WTC11 (cell line): ENCODE measurements around the gene SYNDIG1. TPM values are rescaled to one million over a fixed set of nuclear protein-coding genes. Genes with fewer than 3 reads are reported as not detected.

Experiments
- ATAC-seq: fragments of 200-7000 bp; cut with Tn5 transposase; 2 replicates; pipeline ENCODE4 v1.10.0; 2021; ENCODE audit warnings: mild to moderate bottlenecking, moderate library complexity
- CTCF ChIA-PET: fragments of 300-600 bp; sonication (Branson Sonifier 250); formaldehyde crosslinking; loops from one replicate; lab custom pipeline; 2021; ENCODE audit warnings: antibody characterized with exemption; lab: Charles Lee
- POLR2A ChIA-PET: fragments of 350-600 bp; sonication (Branson Sonifier 250); formaldehyde crosslinking; loops from one replicate; lab custom pipeline; 2021; ENCODE audit warnings: antibody characterized with exemption; lab: Charles Lee
- DNase-seq: peaks from one replicate; pipeline ENCODE4 v3.0.0; 2021; ENCODE audit warnings: low spot score
- H3K27ac Mint-ChIP-seq: 2 replicates; pipeline ENCODE4 v1.8.0; 2021; ENCODE audit warnings: mixed read lengths
- H3K27me3 Mint-ChIP-seq: 2 replicates; pipeline ENCODE4 v1.8.0; 2021; ENCODE audit warnings: low read depth, mild to moderate bottlenecking, moderate library complexity, mixed read lengths
- H3K36me3 Mint-ChIP-seq: 2 replicates; pipeline ENCODE4 v1.8.0; 2021; ENCODE audit warnings: mixed read lengths
- H3K4me1 Mint-ChIP-seq: 2 replicates; pipeline ENCODE4 v1.8.0; 2022; ENCODE audit warnings: mixed read lengths
- H3K4me3 Mint-ChIP-seq: 2 replicates; pipeline ENCODE4 v1.8.0; 2021; ENCODE audit warnings: mild to moderate bottlenecking, moderate library complexity, mixed read lengths
- H3K9me3 Mint-ChIP-seq: 2 replicates; pipeline ENCODE4 v1.8.0; 2021; ENCODE audit warnings: mixed read lengths
- CREM ChIP-seq: sonication (generic); formaldehyde crosslinking; IDR thresholded peaks from 2 replicates; pipeline ENCODE4 v1.8.1; 2022; ENCODE audit warnings: mild to moderate bottlenecking, missing genetic modification reagents, moderate library complexity
- GTF2I ChIP-seq: fragments of 250-450 bp; sonication (Bioruptor Pico); conservative IDR thresholded peaks from 2 replicates; pipeline ENCODE4 v1.4.0; 2021; ENCODE audit warnings: mild to moderate bottlenecking
- KAT7 ChIP-seq: sonication (generic); formaldehyde crosslinking; IDR thresholded peaks from 2 replicates; pipeline ENCODE4 v1.8.1; 2023; ENCODE audit warnings: missing genetic modification reagents, mild to moderate bottlenecking, borderline replicate concordance
- NFATC4 ChIP-seq: fragments of 250-450 bp; sonication (Bioruptor Pico); IDR thresholded peaks from 2 replicates; pipeline ENCODE4 v1.9.0; 2021; ENCODE audit warnings: mild to moderate bottlenecking
- NFYB ChIP-seq: sonication (generic); formaldehyde crosslinking; conservative IDR thresholded peaks from 2 replicates; pipeline ENCODE4 v1.8.0; 2022; ENCODE audit warnings: low read depth, missing genetic modification reagents
- NR1H2 ChIP-seq: sonication (generic); formaldehyde crosslinking; IDR thresholded peaks from 2 replicates; pipeline ENCODE4 v1.9.0; 2021; ENCODE audit warnings: mild to moderate bottlenecking, moderate library complexity, missing genetic modification reagents
- NR3C1 ChIP-seq: sonication (generic); formaldehyde crosslinking; conservative IDR thresholded peaks from 2 replicates; pipeline ENCODE4 v1.8.1; 2023; ENCODE audit warnings: low read depth, mild to moderate bottlenecking, missing genetic modification reagents
- PRRX2 ChIP-seq: fragments of 250-450 bp; sonication (Bioruptor Pico); IDR thresholded peaks from 2 replicates; pipeline ENCODE4 v1.8.0; 2021; ENCODE audit warnings: mild to moderate bottlenecking
- SMAD3 ChIP-seq: sonication (generic); formaldehyde crosslinking; IDR thresholded peaks from 2 replicates; pipeline ENCODE4 v1.8.0; 2022; ENCODE audit warnings: missing genetic modification reagents, mild to moderate bottlenecking, borderline replicate concordance
- SMAD4 ChIP-seq: sonication (generic); formaldehyde crosslinking; IDR thresholded peaks from 2 replicates; pipeline ENCODE4 v1.8.0; 2022; ENCODE audit warnings: mild to moderate bottlenecking, missing genetic modification reagents
- TCF7 ChIP-seq: sonication (generic); formaldehyde crosslinking; IDR thresholded peaks from 2 replicates; pipeline ENCODE4 v1.8.0; 2022; ENCODE audit warnings: mild to moderate bottlenecking, low read depth, missing genetic modification reagents, moderate library complexity
- TEAD4 ChIP-seq: sonication (generic); formaldehyde crosslinking; IDR thresholded peaks from 2 replicates; pipeline ENCODE4 v1.8.0; 2022; ENCODE audit warnings: mild to moderate bottlenecking, missing genetic modification reagents
- ZBTB21 ChIP-seq: sonication (generic); formaldehyde crosslinking; IDR thresholded peaks from 2 replicates; pipeline ENCODE4 v1.8.1; 2023; ENCODE audit warnings: mild to moderate bottlenecking, missing genetic modification reagents, borderline replicate concordance
- ZNF416 ChIP-seq: fragments of 250-450 bp; sonication (Bioruptor Pico); IDR thresholded peaks from 2 replicates; pipeline ENCODE4 v1.9.0; 2021; ENCODE audit warnings: mild to moderate bottlenecking, inconsistent platforms
- total RNA-seq: library from RNA; stranded (reverse); gene quantifications from 3 replicates; pipeline ENCODE4 v1.2.3, GENCODE V29; 2021
- TF ChIP-seq, protein P1 (sequence below): sonication (generic); formaldehyde crosslinking; IDR thresholded peaks from 2 replicates; pipeline ENCODE4 v1.8.1; 2022; ENCODE audit warnings: mild to moderate bottlenecking, moderate library complexity, missing genetic modification reagents
- TF ChIP-seq, protein P2 (sequence below): sonication (generic); formaldehyde crosslinking; IDR thresholded peaks from 2 replicates; pipeline ENCODE4 v1.8.1; 2023; ENCODE audit warnings: mild to moderate bottlenecking, missing genetic modification reagents, moderate library complexity
- TF ChIP-seq, protein P3 (sequence below): sonication (generic); formaldehyde crosslinking; IDR thresholded peaks from 2 replicates; pipeline ENCODE4 v1.8.0; 2022; ENCODE audit warnings: mild to moderate bottlenecking, missing genetic modification reagents
- TF ChIP-seq, protein P4 (sequence below): sonication (generic); formaldehyde crosslinking; IDR thresholded peaks from 2 replicates; pipeline ENCODE4 v1.8.0; 2023; ENCODE audit warnings: missing genetic modification reagents
- TF ChIP-seq, protein P5 (sequence below): sonication (generic); formaldehyde crosslinking; IDR thresholded peaks from 2 replicates; pipeline ENCODE4 v1.8.0; 2022; ENCODE audit warnings: missing genetic modification reagents
- TF ChIP-seq, protein P6 (sequence below): sonication (generic); formaldehyde crosslinking; IDR thresholded peaks from 2 replicates; pipeline ENCODE4 v1.8.0; 2022; ENCODE audit warnings: mild to moderate bottlenecking, missing genetic modification reagents
- TF ChIP-seq, protein P7 (sequence below): sonication (generic); formaldehyde crosslinking; IDR thresholded peaks from 2 replicates; pipeline ENCODE4 v1.8.1; 2022; ENCODE audit warnings: mild to moderate bottlenecking, missing genetic modification reagents, moderate library complexity, borderline replicate concordance
- TF ChIP-seq, protein P8 (sequence below): sonication (generic); formaldehyde crosslinking; IDR thresholded peaks from 2 replicates; pipeline ENCODE4 v1.8.1; 2023; ENCODE audit warnings: mild to moderate bottlenecking, missing genetic modification reagents, borderline replicate concordance

The SYNDIG1 gene
- total RNA-seq, 1 experiment from 2014 or later = 6.4 TPM

DNA sequence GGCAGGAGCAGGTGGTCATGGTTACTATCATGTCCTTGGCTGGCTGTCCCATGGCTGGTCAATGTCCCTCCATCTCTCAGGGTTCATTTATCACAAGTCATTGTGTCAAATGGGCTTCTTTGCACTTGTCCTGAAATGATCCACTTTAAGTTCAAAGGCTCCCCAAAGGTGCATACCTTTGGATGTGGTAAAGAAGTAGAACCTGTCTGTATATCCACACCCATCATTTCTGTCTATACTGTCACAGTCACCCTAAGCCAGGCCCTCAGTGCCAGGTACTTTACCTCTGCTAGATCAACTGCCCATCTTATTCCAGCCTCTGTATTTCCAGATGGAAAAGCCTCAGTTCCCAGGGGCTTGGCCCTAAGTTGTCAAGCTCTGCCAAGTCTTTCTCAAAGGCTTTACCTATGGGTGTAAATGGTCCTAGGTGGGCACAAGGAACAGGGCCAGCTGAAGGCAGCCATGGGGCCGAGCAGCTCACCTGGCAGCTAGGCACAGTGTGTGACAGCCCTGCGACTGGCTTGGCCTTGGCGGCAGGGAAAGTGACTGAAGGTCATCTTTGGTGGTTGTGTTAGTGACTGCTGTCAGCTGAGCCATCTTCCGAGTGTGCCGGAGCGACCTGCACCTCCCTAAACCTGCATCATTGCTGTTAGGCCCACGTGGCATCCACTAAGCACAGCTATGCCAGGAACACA lies 198.4 kb downstream of the SYNDIG1 start:
- H3K36me3 Mint-ChIP-seq = no peaks in the 10 kb centered on the region
- CTCF ChIA-PET = interaction anchor here (1.4 kb wide), 1 partner anchor 18 kb away, joined by 3 read pairs; no protein-coding TSS in a partner anchor
- DNase-seq = no peak

DNA sequence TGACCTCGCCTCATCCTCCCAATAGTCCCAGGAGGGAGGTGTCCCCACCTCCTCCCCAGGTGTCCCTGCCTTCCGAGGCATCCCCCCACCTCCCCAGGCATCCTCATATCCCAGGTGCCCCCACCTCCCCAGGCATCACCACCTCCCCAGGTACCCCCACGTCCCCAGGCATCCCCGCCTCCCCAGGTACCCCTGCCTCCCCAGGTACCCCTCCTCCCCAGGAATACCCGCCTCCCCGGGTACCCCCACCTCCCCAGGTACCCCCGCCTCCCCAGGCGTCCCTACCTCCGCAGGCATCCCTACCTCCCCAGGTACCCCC lies 198.9 kb downstream of the SYNDIG1 start:
- Mint-ChIP-seq H3K4me3 (no peak overlapping the region), H3K9me3 (no peaks in the 10 kb centered on the region), H3K4me1 (0 out of 2 replicates have a peak, but pooled peaks cover 4% of the 10 kb centered on the region), H3K27ac (no peak overlapping the region), H3K27me3 (no peaks in the 10 kb centered on the region), H3K36me3 (no peaks in the 10 kb centered on the region)
- no peak for DNase-seq
- ATAC-seq = no peak
- TF ChIP-seq, protein P1, sequence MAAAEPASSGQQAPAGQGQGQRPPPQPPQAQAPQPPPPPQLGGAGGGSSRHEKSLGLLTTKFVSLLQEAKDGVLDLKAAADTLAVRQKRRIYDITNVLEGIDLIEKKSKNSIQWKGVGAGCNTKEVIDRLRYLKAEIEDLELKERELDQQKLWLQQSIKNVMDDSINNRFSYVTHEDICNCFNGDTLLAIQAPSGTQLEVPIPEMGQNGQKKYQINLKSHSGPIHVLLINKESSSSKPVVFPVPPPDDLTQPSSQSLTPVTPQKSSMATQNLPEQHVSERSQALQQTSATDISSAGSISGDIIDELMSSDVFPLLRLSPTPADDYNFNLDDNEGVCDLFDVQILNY (CRISPR knock-in tag) = no peak
- TF ChIP-seq, protein P2, sequence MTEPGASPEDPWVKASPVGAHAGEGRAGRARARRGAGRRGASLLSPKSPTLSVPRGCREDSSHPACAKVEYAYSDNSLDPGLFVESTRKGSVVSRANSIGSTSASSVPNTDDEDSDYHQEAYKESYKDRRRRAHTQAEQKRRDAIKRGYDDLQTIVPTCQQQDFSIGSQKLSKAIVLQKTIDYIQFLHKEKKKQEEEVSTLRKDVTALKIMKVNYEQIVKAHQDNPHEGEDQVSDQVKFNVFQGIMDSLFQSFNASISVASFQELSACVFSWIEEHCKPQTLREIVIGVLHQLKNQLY = no peak
- no peak for TF ChIP-seq SMAD4 (CRISPR knock-in tag)
- TF ChIP-seq, protein P3, sequence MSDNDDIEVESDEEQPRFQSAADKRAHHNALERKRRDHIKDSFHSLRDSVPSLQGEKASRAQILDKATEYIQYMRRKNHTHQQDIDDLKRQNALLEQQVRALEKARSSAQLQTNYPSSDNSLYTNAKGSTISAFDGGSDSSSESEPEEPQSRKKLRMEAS (CRISPR knock-in tag) = no peak
- TF ChIP-seq CREM (CRISPR knock-in tag) = no peak
- TF ChIP-seq NFATC4 (CRISPR knock-in tag) = no peak
- TF ChIP-seq TCF7 (CRISPR knock-in tag) = no peak
- no peak for TF ChIP-seq NR1H2 (CRISPR knock-in tag)
- no peak for TF ChIP-seq NR3C1 (CRISPR knock-in tag)
- CTCF ChIA-PET = interaction anchor here (0.7 to 1.4 kb wide), 2 partner anchors 17 to 149 kb away, joined by 3 read pairs; no protein-coding TSS in a partner anchor
- POLR2A ChIA-PET = no interaction called here

More for the DNA sequence above, 198.4 kb downstream of the SYNDIG1 start:
- no peaks in the 10 kb centered on the region for H3K27me3 Mint-ChIP-seq
- TF ChIP-seq NR1H2 (CRISPR knock-in tag) = no peak
- no peak for TF ChIP-seq GTF2I (CRISPR knock-in tag)
- TF ChIP-seq, protein P4, sequence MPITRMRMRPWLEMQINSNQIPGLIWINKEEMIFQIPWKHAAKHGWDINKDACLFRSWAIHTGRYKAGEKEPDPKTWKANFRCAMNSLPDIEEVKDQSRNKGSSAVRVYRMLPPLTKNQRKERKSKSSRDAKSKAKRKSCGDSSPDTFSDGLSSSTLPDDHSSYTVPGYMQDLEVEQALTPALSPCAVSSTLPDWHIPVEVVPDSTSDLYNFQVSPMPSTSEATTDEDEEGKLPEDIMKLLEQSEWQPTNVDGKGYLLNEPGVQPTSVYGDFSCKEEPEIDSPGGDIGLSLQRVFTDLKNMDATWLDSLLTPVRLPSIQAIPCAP (CRISPR knock-in tag) = no peak
- no peak for TF ChIP-seq ZNF416
- TF ChIP-seq TEAD4 = no peak
- TF ChIP-seq, protein P5, sequence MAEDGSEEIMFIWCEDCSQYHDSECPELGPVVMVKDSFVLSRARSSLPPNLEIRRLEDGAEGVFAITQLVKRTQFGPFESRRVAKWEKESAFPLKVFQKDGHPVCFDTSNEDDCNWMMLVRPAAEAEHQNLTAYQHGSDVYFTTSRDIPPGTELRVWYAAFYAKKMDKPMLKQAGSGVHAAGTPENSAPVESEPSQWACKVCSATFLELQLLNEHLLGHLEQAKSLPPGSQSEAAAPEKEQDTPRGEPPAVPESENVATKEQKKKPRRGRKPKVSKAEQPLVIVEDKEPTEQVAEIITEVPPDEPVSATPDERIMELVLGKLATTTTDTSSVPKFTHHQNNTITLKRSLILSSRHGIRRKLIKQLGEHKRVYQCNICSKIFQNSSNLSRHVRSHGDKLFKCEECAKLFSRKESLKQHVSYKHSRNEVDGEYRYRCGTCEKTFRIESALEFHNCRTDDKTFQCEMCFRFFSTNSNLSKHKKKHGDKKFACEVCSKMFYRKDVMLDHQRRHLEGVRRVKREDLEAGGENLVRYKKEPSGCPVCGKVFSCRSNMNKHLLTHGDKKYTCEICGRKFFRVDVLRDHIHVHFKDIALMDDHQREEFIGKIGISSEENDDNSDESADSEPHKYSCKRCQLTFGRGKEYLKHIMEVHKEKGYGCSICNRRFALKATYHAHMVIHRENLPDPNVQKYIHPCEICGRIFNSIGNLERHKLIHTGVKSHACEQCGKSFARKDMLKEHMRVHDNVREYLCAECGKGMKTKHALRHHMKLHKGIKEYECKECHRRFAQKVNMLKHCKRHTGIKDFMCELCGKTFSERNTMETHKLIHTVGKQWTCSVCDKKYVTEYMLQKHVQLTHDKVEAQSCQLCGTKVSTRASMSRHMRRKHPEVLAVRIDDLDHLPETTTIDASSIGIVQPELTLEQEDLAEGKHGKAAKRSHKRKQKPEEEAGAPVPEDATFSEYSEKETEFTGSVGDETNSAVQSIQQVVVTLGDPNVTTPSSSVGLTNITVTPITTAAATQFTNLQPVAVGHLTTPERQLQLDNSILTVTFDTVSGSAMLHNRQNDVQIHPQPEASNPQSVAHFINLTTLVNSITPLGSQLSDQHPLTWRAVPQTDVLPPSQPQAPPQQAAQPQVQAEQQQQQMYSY (CRISPR knock-in tag) = no peak
- TF ChIP-seq, protein P6, sequence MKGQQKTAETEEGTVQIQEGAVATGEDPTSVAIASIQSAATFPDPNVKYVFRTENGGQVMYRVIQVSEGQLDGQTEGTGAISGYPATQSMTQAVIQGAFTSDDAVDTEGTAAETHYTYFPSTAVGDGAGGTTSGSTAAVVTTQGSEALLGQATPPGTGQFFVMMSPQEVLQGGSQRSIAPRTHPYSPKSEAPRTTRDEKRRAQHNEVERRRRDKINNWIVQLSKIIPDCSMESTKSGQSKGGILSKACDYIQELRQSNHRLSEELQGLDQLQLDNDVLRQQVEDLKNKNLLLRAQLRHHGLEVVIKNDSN (CRISPR knock-in tag) = no peak
- no peak for TF ChIP-seq SMAD4 (CRISPR knock-in tag)
- no peak for TF ChIP-seq PRRX2
- no peak for TF ChIP-seq ZBTB21
- TF ChIP-seq, protein P7, sequence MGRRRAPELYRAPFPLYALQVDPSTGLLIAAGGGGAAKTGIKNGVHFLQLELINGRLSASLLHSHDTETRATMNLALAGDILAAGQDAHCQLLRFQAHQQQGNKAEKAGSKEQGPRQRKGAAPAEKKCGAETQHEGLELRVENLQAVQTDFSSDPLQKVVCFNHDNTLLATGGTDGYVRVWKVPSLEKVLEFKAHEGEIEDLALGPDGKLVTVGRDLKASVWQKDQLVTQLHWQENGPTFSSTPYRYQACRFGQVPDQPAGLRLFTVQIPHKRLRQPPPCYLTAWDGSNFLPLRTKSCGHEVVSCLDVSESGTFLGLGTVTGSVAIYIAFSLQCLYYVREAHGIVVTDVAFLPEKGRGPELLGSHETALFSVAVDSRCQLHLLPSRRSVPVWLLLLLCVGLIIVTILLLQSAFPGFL = no peak
- TF ChIP-seq SMAD3 = no peak
- TF ChIP-seq, protein P8, sequence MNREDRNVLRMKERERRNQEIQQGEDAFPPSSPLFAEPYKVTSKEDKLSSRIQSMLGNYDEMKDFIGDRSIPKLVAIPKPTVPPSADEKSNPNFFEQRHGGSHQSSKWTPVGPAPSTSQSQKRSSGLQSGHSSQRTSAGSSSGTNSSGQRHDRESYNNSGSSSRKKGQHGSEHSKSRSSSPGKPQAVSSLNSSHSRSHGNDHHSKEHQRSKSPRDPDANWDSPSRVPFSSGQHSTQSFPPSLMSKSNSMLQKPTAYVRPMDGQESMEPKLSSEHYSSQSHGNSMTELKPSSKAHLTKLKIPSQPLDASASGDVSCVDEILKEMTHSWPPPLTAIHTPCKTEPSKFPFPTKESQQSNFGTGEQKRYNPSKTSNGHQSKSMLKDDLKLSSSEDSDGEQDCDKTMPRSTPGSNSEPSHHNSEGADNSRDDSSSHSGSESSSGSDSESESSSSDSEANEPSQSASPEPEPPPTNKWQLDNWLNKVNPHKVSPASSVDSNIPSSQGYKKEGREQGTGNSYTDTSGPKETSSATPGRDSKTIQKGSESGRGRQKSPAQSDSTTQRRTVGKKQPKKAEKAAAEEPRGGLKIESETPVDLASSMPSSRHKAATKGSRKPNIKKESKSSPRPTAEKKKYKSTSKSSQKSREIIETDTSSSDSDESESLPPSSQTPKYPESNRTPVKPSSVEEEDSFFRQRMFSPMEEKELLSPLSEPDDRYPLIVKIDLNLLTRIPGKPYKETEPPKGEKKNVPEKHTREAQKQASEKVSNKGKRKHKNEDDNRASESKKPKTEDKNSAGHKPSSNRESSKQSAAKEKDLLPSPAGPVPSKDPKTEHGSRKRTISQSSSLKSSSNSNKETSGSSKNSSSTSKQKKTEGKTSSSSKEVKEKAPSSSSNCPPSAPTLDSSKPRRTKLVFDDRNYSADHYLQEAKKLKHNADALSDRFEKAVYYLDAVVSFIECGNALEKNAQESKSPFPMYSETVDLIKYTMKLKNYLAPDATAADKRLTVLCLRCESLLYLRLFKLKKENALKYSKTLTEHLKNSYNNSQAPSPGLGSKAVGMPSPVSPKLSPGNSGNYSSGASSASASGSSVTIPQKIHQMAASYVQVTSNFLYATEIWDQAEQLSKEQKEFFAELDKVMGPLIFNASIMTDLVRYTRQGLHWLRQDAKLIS = no peak
- no peak for TF ChIP-seq KAT7 (CRISPR knock-in tag)
- no peak for TF ChIP-seq NFYB (CRISPR knock-in tag)
- ATAC-seq = no peak
- 0 out of 2 replicates have a peak, but pooled peaks cover 4% of the 10 kb centered on the region for H3K4me1 Mint-ChIP-seq
- POLR2A ChIA-PET = no interaction called here
- H3K4me3 Mint-ChIP-seq = no peak overlapping the region
- no peaks in the 10 kb centered on the region for H3K9me3 Mint-ChIP-seq
- no peak overlapping the region for H3K27ac Mint-ChIP-seq
